ENCODE results near the gene MRPS15. TPM values are rescaled to one million over a fixed set of nuclear protein-coding genes. Genes with fewer than 3 reads are reported as not detected.
"Not testable (repeated sequence)": the region's sequence is repeated elsewhere in the genome, so short reads cannot be mapped to it uniquely, and the experiment has no call there.

The MRPS15 gene
- total RNA-seq, 1 donor from 2014 or later, result 78.8 TPM

GRCh38 chr1:36497207-36497606 lies 33.0 kb upstream of the MRPS15 start:
- Mint-ChIP-seq H3K36me3 (ENCODE audit: low read depth, unreplicated experiment) (peaks cover 4% of the 10 kb centered on the region), H3K9me3 (ENCODE audit: unreplicated experiment) (no peaks in the 10 kb centered on the region), H3K4me3 (ENCODE audit: unreplicated experiment) (no peak overlapping the region), H3K27ac (ENCODE audit: unreplicated experiment) (peak overlapping the region; percentile 27), H3K4me1 (ENCODE audit: unreplicated experiment) (no peaks in the 10 kb centered on the region), H3K27me3 (ENCODE audit: unreplicated experiment) (peaks cover 1% of the 10 kb centered on the region)
- TF ChIP-seq, protein P1, sequence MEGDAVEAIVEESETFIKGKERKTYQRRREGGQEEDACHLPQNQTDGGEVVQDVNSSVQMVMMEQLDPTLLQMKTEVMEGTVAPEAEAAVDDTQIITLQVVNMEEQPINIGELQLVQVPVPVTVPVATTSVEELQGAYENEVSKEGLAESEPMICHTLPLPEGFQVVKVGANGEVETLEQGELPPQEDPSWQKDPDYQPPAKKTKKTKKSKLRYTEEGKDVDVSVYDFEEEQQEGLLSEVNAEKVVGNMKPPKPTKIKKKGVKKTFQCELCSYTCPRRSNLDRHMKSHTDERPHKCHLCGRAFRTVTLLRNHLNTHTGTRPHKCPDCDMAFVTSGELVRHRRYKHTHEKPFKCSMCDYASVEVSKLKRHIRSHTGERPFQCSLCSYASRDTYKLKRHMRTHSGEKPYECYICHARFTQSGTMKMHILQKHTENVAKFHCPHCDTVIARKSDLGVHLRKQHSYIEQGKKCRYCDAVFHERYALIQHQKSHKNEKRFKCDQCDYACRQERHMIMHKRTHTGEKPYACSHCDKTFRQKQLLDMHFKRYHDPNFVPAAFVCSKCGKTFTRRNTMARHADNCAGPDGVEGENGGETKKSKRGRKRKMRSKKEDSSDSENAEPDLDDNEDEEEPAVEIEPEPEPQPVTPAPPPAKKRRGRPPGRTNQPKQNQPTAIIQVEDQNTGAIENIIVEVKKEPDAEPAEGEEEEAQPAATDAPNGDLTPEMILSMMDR (IDR thresholded peaks at IDR 0.05; ENCODE audit: unreplicated experiment), result no peak
- no peak for DNase-seq (ENCODE audit: low spot score)

DNA sequence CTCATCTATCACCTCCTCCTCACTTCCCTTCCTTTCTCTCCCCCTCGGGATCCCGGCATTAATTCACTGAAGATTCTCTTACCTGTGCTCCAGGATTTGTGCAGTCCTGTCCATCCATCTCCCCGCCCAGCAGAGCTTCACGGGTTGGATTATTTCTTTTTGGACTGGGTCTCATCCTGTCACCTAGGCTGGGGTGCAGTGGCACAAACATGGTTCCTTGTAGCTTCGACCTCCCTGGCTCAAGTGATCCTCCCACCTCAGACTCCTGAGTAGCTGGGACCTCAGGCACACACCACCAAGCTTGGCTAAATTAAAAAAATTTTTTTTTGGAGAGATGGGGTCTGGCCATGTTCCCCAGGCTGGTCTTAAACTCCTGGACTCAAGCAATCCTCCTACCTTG lies 30.8 kb upstream of the MRPS15 start:
- DNase-seq (ENCODE audit: low spot score), result no peak
- Mint-ChIP-seq H3K36me3 (ENCODE audit: low read depth, unreplicated experiment) (peaks cover 4% of the 10 kb centered on the region), H3K4me1 (ENCODE audit: unreplicated experiment) (no peaks in the 10 kb centered on the region), H3K27ac (ENCODE audit: unreplicated experiment) (no peak overlapping the region), H3K4me3 (ENCODE audit: unreplicated experiment) (no peak overlapping the region), H3K9me3 (ENCODE audit: unreplicated experiment) (no peaks in the 10 kb centered on the region), H3K27me3 (ENCODE audit: unreplicated experiment) (peaks cover 1% of the 10 kb centered on the region)
- TF ChIP-seq, protein P1 (IDR thresholded peaks at IDR 0.05; ENCODE audit: unreplicated experiment), result no peak

DNA sequence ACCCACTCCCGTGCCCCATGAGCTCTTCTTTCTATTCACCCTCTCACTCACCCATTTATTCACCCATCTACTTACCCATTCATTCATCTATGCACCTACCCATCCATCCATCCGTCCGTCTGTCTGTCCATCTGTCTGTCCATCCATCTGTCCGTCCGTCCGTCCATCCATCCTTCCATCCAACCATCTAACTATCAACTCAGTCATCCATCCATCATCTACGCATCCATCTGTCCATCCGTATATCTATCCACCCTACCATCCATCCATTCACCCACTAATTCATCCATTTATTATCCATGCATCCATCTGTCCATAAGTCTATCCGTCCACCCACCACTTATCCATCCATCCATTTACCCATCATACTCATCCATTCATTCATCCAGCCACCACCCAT lies 29.3 kb upstream of the MRPS15 start:
- H3K4me1 Mint-ChIP-seq (ENCODE audit: unreplicated experiment), result no peaks in the 10 kb centered on the region
- TF ChIP-seq, protein P1 (IDR thresholded peaks at IDR 0.05; ENCODE audit: unreplicated experiment), result no peak
- no peak overlapping the region for H3K4me3 Mint-ChIP-seq (ENCODE audit: unreplicated experiment)
- H3K27me3 Mint-ChIP-seq (ENCODE audit: unreplicated experiment), result peaks cover 1% of the 10 kb centered on the region
- no peak for DNase-seq (ENCODE audit: low spot score)
- peaks cover 4% of the 10 kb centered on the region for H3K36me3 Mint-ChIP-seq (ENCODE audit: low read depth, unreplicated experiment)
- no peaks in the 10 kb centered on the region for H3K9me3 Mint-ChIP-seq (ENCODE audit: unreplicated experiment)
- H3K27ac Mint-ChIP-seq (ENCODE audit: unreplicated experiment), result no peak overlapping the region

GRCh38 chr1:36492491-36492890 lies 28.3 kb upstream of the MRPS15 start:
- no peaks in the 10 kb centered on the region for H3K9me3 Mint-ChIP-seq (ENCODE audit: unreplicated experiment)
- no peak for DNase-seq (ENCODE audit: low spot score)
- TF ChIP-seq, protein P1 (IDR thresholded peaks at IDR 0.05; ENCODE audit: unreplicated experiment), result no peak
- H3K4me3 Mint-ChIP-seq (ENCODE audit: unreplicated experiment), result no peak overlapping the region
- H3K27ac Mint-ChIP-seq (ENCODE audit: unreplicated experiment), result no peak overlapping the region
- no peaks in the 10 kb centered on the region for H3K4me1 Mint-ChIP-seq (ENCODE audit: unreplicated experiment)
- peaks cover 1% of the 10 kb centered on the region for H3K27me3 Mint-ChIP-seq (ENCODE audit: unreplicated experiment)
- H3K36me3 Mint-ChIP-seq (ENCODE audit: low read depth, unreplicated experiment), result peaks cover 4% of the 10 kb centered on the region

- not testable (repeated sequence) for H3K4me3 Mint-ChIP-seq (ENCODE audit: unreplicated experiment); H3K9me3 Mint-ChIP-seq (ENCODE audit: unreplicated experiment); DNase-seq (ENCODE audit: low spot score); H3K4me1 Mint-ChIP-seq (ENCODE audit: unreplicated experiment); H3K36me3 Mint-ChIP-seq (ENCODE audit: low read depth, unreplicated experiment); H3K27me3 Mint-ChIP-seq (ENCODE audit: unreplicated experiment); H3K27ac Mint-ChIP-seq (ENCODE audit: unreplicated experiment)
Observed at GRCh38 chr1:36489258-36490051, 25.3 kb upstream of the MRPS15 start.
